Lung (tissue), 12 donors: ENCODE data around the gene STEAP1. TPM values are rescaled to one million over a fixed set of nuclear protein-coding genes. Genes with fewer than 3 reads are reported as not detected.
"Not testable (repeated sequence)": the region's sequence is repeated elsewhere in the genome, so short reads cannot be mapped to it uniquely, and the experiment has no call there.

ENCODE experiments used
- ATAC-seq: fragments of 200-7000 bp; cut with Tn5 transposase; one replicate; pipeline ENCODE4 v1.9.1; 2020; ENCODE audit warnings: moderate number of reproducible peaks; ENCODE audit not compliant: insufficient read depth, low FRiP score
- DNase-seq, 3 donors: peaks; one replicate each; pipeline ENCODE4 v3.0.0-alpha.2; 2013 to 2017
- H3K27ac ChIP-seq, 2 donors: one replicate each; pipeline ENCODE4 v1.5.1; 2013; ENCODE audit warnings: mild to moderate bottlenecking in 2 of 2, moderate library complexity in 2 of 2, control low read depth in 1 of 2, inconsistent platforms in 1 of 2, low read depth in 1 of 2, low read length in 1 of 2
- H3K27me3 ChIP-seq, 3 donors: one replicate each; pipeline ENCODE4 v1.5.1; 2013; ENCODE audit warnings: low read length in 2 of 3; ENCODE audit not compliant: control insufficient read depth in 3 of 3, insufficient read depth in 3 of 3
- H3K36me3 ChIP-seq, 4 donors: one replicate each; pipeline ENCODE4 v1.5.1; 2013; ENCODE audit warnings: low read length in 4 of 4, mild to moderate bottlenecking in 1 of 4, moderate library complexity in 1 of 4; ENCODE audit not compliant: control insufficient read depth in 4 of 4, insufficient read depth in 4 of 4
- H3K4me1 ChIP-seq, 5 donors: one replicate each; pipeline ENCODE4 v1.5.1; 2013; ENCODE audit warnings: low read length in 5 of 5, mild to moderate bottlenecking in 2 of 5, moderate library complexity in 1 of 5; ENCODE audit not compliant: control insufficient read depth in 5 of 5, insufficient read depth in 5 of 5
- H3K4me3 ChIP-seq: one replicate; pipeline ENCODE4 v1.5.1; 2013; ENCODE audit warnings: mild to moderate bottlenecking, control low read depth, moderate library complexity
- H3K9ac ChIP-seq, 2 donors: one replicate each; pipeline ENCODE4 v1.5.1; 2013; ENCODE audit warnings: low read length in 2 of 2, control low read depth in 1 of 2; ENCODE audit not compliant: insufficient read depth in 1 of 2
- H3K9me3 ChIP-seq, 4 donors: one replicate each; pipeline ENCODE4 v1.5.1; 2013; ENCODE audit warnings: low read length in 3 of 4, mild to moderate bottlenecking in 1 of 4, moderate library complexity in 1 of 4; ENCODE audit not compliant: control insufficient read depth in 4 of 4, insufficient read depth in 3 of 4
- WGBS, 2 donors: extraction: QIAGEN DNeasy Blood & Tissue Kit; methylation state at CpG; one replicate each; pipeline ENCODE4 v1.1.7; 2013; 5-methylcytosine and 5-hydroxymethylcytosine counted together
- polyA plus RNA-seq, 2 donors: library from polyadenylated mRNA; stranded (reverse); fragments of 200-250 nt; gene quantifications; one replicate each; pipeline ENCODE4 v1.2.1, GENCODE V29; 2013
- total RNA-seq, 2 donors: library from RNA; depleted of rRNA in 1 of 2; stranded (reverse); fragments of >200 nt in 1 of 2; gene quantifications; one replicate each; pipeline ENCODE4 v1.2.1, GENCODE V29; 2014 to 2021
- TF ChIP-seq, protein P1 (sequence below): IDR thresholded peaks from 2 replicates; pipeline ENCODE4 v1.5.1; 2012; ENCODE audit warnings: mild to moderate bottlenecking; ENCODE audit errors: control extremely low read depth, extremely low read depth
- donor health status: control.
- donor health status: control.
- donor health status: Bipolar disorder and iron deficiency.
- donor health status: healthy.
- donor health status: DM: yes; HTN: yes; CAD: no.

STEAP1 gene
- total and polyA plus RNA-seq, 4 donors: 3.2 to 19.2 (median 7.5) TPM

DNA sequence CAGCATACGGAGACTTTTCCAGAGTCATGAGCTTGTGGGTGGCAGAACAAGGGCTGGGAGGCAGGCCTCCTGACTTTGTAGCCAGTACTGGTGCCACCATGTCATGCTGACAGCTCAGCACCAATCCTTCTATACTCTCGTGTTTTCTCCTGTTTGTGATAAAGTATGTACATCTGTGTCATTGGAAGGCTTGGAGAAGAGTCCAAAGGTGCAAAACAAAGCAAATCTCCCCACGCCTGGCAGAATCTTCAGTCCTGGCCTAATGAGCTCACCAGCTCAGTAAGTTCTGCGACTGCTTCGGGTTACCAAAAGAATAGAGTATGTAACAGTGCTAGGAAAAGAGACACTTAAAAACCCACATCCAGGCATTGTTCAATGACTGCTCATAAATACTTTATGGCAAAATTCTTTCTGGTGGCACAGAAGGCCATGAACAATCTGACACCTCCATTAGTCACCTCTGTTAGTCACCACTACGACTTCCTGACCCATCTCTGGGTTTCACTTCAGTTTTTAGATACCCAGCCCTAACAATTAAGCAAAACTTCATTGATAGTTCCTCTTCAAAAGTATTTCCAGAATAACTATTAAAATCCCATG, 24.5 kb downstream of the STEAP1 start:
- no peaks in the 10 kb centered on the region for H3K36me3 ChIP-seq
- H3K9me3 ChIP-seq: no peaks in the 10 kb centered on the region
- TF ChIP-seq, protein P1, sequence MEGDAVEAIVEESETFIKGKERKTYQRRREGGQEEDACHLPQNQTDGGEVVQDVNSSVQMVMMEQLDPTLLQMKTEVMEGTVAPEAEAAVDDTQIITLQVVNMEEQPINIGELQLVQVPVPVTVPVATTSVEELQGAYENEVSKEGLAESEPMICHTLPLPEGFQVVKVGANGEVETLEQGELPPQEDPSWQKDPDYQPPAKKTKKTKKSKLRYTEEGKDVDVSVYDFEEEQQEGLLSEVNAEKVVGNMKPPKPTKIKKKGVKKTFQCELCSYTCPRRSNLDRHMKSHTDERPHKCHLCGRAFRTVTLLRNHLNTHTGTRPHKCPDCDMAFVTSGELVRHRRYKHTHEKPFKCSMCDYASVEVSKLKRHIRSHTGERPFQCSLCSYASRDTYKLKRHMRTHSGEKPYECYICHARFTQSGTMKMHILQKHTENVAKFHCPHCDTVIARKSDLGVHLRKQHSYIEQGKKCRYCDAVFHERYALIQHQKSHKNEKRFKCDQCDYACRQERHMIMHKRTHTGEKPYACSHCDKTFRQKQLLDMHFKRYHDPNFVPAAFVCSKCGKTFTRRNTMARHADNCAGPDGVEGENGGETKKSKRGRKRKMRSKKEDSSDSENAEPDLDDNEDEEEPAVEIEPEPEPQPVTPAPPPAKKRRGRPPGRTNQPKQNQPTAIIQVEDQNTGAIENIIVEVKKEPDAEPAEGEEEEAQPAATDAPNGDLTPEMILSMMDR: no peak
- H3K4me3 ChIP-seq: no peak overlapping the region
- peaks cover 0 to 3% (median 0%) of the 10 kb centered on the region in 5 donors for H3K4me1 ChIP-seq
- DNase-seq (no peak), ATAC-seq (no peak)
- 69 to 78% methylated on average over 6 of the region's 6 CpGs for WGBS, 2 donors
- no peak overlapping the region for H3K27ac ChIP-seq
- H3K9ac ChIP-seq: no peak overlapping the region
- no peaks in the 10 kb centered on the region for H3K27me3 ChIP-seq

DNA sequence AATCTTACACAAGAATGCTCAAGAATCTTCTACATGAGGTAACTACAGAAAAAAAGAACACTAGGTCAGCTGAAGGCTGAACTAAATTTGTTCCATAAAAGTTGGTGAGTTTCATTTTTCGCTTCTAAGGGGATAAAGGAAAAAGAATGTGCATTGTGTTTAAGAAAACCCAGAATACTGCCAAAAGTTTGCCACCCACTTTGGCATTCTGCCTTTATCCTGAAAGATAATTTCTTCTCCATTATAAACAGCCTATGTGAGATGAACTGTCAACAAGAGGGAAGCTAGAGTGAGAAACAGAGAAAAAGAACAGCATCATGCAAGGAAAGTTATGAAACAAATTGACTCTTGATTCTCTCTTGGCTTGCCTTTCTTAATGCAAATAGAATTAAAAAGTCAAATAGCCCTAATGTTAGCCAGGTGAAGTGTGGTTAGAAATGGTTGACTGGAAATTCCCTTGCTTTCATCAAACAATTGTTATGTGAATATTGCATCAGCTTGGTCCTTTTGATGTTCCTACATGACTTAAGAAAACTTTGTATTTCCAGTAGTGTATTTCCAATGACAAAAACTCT, 25.8 kb downstream of the STEAP1 start:
- Histone ChIP-seq H3K9ac (no peak overlapping the region), H3K27me3 (no peaks in the 10 kb centered on the region), H3K4me3 (no peak overlapping the region), H3K9me3 (no peaks in the 10 kb centered on the region), H3K4me1 (peaks cover 0 to 3% (median 0%) of the 10 kb centered on the region in 5 donors), H3K36me3 (no peaks in the 10 kb centered on the region), H3K27ac (no peak overlapping the region)
- no peak for ATAC-seq
- 50 to 55% methylated on average over 1 of the region's 1 CpG for WGBS, 2 donors
- DNase-seq: peak in 1 of 3 donors; percentile 4
- TF ChIP-seq, protein P1: no peak

DNA sequence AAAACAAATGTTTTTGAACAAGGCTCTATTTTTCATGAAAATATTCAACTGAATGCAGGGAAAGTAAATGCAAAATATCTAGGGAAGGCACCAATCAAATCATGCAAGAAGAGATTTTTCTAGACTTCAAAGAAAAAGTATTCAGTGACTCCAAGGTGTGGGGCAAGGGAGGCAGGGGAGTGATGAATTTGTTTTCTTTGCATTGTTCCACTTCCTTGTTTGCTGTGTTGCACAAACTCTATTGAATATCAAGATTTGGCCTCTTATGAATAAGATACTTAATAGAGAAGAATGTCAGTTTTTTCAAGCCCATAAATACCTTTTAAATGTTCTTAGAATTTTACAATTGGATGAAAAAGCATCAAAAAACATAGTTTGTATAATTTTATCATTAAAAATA, 26.4 kb downstream of the STEAP1 start:
- TF ChIP-seq, protein P1: no peak
- Histone ChIP-seq H3K27me3 (no peaks in the 10 kb centered on the region), H3K27ac (no peak overlapping the region), H3K4me1 (peaks cover 0 to 3% (median 0%) of the 10 kb centered on the region in 5 donors), H3K4me3 (no peak overlapping the region), H3K9me3 (no peaks in the 10 kb centered on the region), H3K36me3 (no peaks in the 10 kb centered on the region), H3K9ac (no peak overlapping the region)
- no peak for ATAC-seq
- no peak for DNase-seq

DNA sequence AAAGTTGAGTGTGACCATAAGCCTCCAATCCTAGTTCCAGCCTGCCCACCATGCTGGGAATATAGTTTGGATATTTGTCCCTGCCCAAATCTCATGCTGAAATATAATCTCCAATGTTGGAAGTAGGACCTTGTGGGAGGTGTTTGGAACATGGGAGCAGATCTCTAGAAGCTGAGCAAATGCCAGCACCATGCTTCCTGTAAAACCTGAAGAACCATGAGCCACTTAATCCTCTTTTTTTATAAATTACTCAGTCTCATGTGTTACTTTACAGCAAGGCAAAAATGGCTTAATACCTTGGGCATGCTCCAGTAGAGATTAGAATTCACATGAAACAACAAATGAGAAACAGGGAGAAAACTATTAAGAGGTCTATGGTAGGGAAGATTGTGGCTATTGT, 27.2 kb downstream of the STEAP1 start:
- peaks cover 0 to 3% (median 0%) of the 10 kb centered on the region in 5 donors for H3K4me1 ChIP-seq
- no peaks in the 10 kb centered on the region for H3K27me3 ChIP-seq
- no peak overlapping the region for H3K9ac ChIP-seq
- H3K36me3 ChIP-seq: no peaks in the 10 kb centered on the region
- no peak for DNase-seq
- H3K4me3 ChIP-seq: no peak overlapping the region
- TF ChIP-seq, protein P1: no peak
- H3K9me3 ChIP-seq: no peaks in the 10 kb centered on the region
- H3K27ac ChIP-seq: no peak overlapping the region
- ATAC-seq: no peak

DNA sequence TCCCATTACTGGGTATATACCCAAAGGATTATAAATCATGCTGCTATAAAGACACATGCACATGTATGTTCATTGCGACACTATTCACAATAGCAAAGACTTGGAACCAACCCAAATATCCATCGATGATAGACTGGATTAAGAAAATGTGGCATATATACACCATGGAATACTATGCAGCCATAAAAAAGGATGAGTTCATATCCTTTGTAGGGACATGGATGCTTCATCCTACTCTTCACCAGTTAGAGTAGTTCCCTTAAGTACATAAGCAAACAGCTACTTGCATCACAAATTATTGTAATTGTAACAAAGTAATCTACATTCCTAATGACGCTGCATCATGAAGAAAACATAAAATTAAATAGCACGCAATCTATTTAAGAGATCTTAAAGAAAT, 32.0 kb downstream of the STEAP1 start:
- H3K9ac ChIP-seq, H3K9me3 ChIP-seq, H3K27ac ChIP-seq, H3K4me1 ChIP-seq, DNase-seq, H3K36me3 ChIP-seq, H3K27me3 ChIP-seq, H3K4me3 ChIP-seq, ATAC-seq: not testable (repeated sequence)
- WGBS, 2 donors: 65 to 73% methylated on average over 4 of the region's 4 CpGs
